K562 (cell line): Measurements from ENCODE around the gene RIN3. TPM values are rescaled to one million over a fixed set of nuclear protein-coding genes. Genes with fewer than 3 reads are reported as not detected.
A peak's percentile ranks its signal among the peaks of the same experiment; 100 is the strongest.

ENCODE experiments used
- ATAC-seq: fragments of 200-7000 bp; cut with Tn5 transposase; 3 replicates; pipeline ENCODE4 v1.9.1; 2020; ENCODE audit warnings: moderate library complexity
- BruUV-seq: library from RNA; stranded (reverse); fragments of 400-500 nt; replicated peaks from 2 replicates; lab custom pipeline; 2021; lab: Mats Ljungman, UMichigan
- CTCF ChIA-PET: fragments of 300-600 bp; formaldehyde crosslinking; extraction: SDS; loops from one replicate; lab custom pipeline; 2021; ENCODE audit warnings: low intra/inter-chr PET ratio; lab: Yijun Ruan, JAX
- POLR2A ChIA-PET: fragments of 300-600, 350-650 bp; sonication (Branson Sonifier 250); formaldehyde crosslinking; extraction: SDS; loops from one replicate; lab custom pipeline; 2021; ENCODE audit warnings: antibody characterized with exemption, inconsistent platforms; lab: Yijun Ruan, JAX
- DNase-seq, 4 experiments: peaks; one replicate each; pipeline versions ENCODE4 v3.0.0 to v3.0.0-alpha.2; 2011 to 2018; ENCODE audit warnings: low spot score in 3 of 4, mixed read lengths in 3 of 4; ENCODE audit errors: extremely low read depth in 1 of 4
- FAIRE-seq: peaks from 2 replicates; lab custom pipeline; 2011; peaks lifted over from hg19 to GRCh38; lab: Jason Lieb, UNC
- H2AFZ ChIP-seq: 2 replicates; pipeline ENCODE4 v1.6.0; 2011; ENCODE audit warnings: low read depth, low read length, control low read depth, inconsistent platforms
- H3K27ac ChIP-seq: fragments of 200-600 bp; 3 replicates; pipeline ENCODE4 v1.8.0; 2011; ENCODE audit warnings: low read depth, mild to moderate bottlenecking, control low read depth, inconsistent platforms, low read length, moderate library complexity, mixed read lengths; ENCODE audit errors: extremely low read depth
- H3K27me3 ChIP-seq, 2 experiments: fragments of 300-600 bp in 1 of 2; 2 replicates in 1 of 2; 3 replicates in 1 of 2; pipeline versions ENCODE4 v1.6.0 to v1.8.0; 2011; ENCODE audit warnings: inconsistent platforms in 2 of 2, low read length in 2 of 2, mild to moderate bottlenecking in 1 of 2, mixed read lengths in 1 of 2, moderate library complexity in 1 of 2; ENCODE audit not compliant: control insufficient read depth in 2 of 2, insufficient read depth in 2 of 2
- H3K36me3 ChIP-seq: fragments of 300-600 bp; 3 replicates; pipeline ENCODE4 v1.8.0; 2011; ENCODE audit warnings: mild to moderate bottlenecking, low read length, inconsistent platforms; ENCODE audit not compliant: control insufficient read depth, insufficient read depth
- H3K4me1 ChIP-seq, 2 experiments: fragments of 200-600 bp in 1 of 2; replicated peaks in 1 of 2; 2 replicates in 1 of 2; 3 replicates in 1 of 2; pipeline versions ENCODE4 v1.5.1 to v1.8.0; 2011; ENCODE audit warnings: inconsistent platforms in 2 of 2, low read length in 2 of 2, mild to moderate bottlenecking in 1 of 2, mixed read lengths in 1 of 2, moderate library complexity in 1 of 2; ENCODE audit not compliant: control insufficient read depth in 2 of 2, insufficient read depth in 2 of 2
- H3K4me2 ChIP-seq: 2 replicates; pipeline ENCODE4 v1.6.1; 2011; ENCODE audit warnings: low read length, control low read depth, inconsistent platforms, mixed read lengths; ENCODE audit not compliant: insufficient read depth
- H3K4me3 ChIP-seq: fragments of 200-600 bp; sonication (generic), shearing (Covaris generic); 2 replicates; pipeline ENCODE4 v1.5.1; 2016; ENCODE audit warnings: control low read depth, inconsistent platforms
- H3K79me2 ChIP-seq: fragments of 200-600 bp; 3 replicates; pipeline ENCODE4 v1.8.0; 2011; ENCODE audit warnings: low read length, inconsistent platforms; ENCODE audit not compliant: control insufficient read depth, insufficient read depth
- H3K9ac ChIP-seq, 2 experiments: 2 replicates each; pipeline versions ENCODE4 v1.6.0 to v1.6.1; 2011; ENCODE audit warnings: low read depth in 2 of 2, low read length in 2 of 2, control low read depth in 1 of 2, inconsistent platforms in 1 of 2, mild to moderate bottlenecking in 1 of 2, mixed read lengths in 1 of 2; ENCODE audit not compliant: insufficient read depth in 1 of 2
- H3K9me1 ChIP-seq: one replicate; pipeline ENCODE4 v1.6.0; 2011; ENCODE audit warnings: inconsistent platforms, mild to moderate bottlenecking, low read length, moderate library complexity; ENCODE audit not compliant: control insufficient read depth, insufficient read depth
- H3K9me3 ChIP-seq: replicated peaks from 2 replicates; pipeline ENCODE4 v1.5.1; 2011; ENCODE audit warnings: low read depth, low read length, inconsistent platforms; ENCODE audit not compliant: control insufficient read depth, insufficient read depth
- H4K20me1 ChIP-seq: replicated peaks from 2 replicates; pipeline ENCODE4 v1.6.1; 2011; ENCODE audit warnings: low read length, inconsistent platforms, mixed read lengths; ENCODE audit not compliant: control insufficient read depth, insufficient read depth
- CTCF ChIP-seq, 3 experiments: IDR thresholded peaks in 2 of 3; conservative IDR thresholded peaks in 1 of 3; 2 replicates each; pipeline ENCODE4 v1.5.1; 2011 to 2012; ENCODE audit warnings: low read length in 3 of 3, mild to moderate bottlenecking in 3 of 3, control low read depth in 2 of 3, improper control_type of control experiment in 1 of 3, inconsistent platforms in 1 of 3, low read depth in 1 of 3, mixed read lengths in 1 of 3, moderate library complexity in 1 of 3; ENCODE audit not compliant: insufficient read depth in 2 of 3
- ESRRA ChIP-seq: fragments of 450-650 bp; IDR thresholded peaks from 2 replicates; pipeline ENCODE4 v1.6.1; 2014; ENCODE audit warnings: low read depth, mild to moderate bottlenecking, moderate library complexity, borderline replicate concordance
- WGBS: fragments of 100-300 bp; shearing (Covaris generic); methylation state at CpG from one replicate; pipeline ENCODE4 v1.1.6; 2016; ENCODE audit warnings: low coverage, mixed read lengths; ENCODE audit not compliant: insufficient coverage; ENCODE audit errors: missing lambda C conversion rate; 5-methylcytosine and 5-hydroxymethylcytosine counted together
- in situ Hi-C: fragments of 300-500 bp; cut with MboI; formaldehyde crosslinking; loops from 4 replicates; pipeline ENCODE4 v1.15.0; 2018; ENCODE audit warnings: inconsistent platforms, mixed read lengths
- intact Hi-C: fragments of 100-400 bp; cut with micrococcal nuclease; formaldehyde crosslinking; loops from 2 replicates; pipeline ENCODE4 v1.14.2; 2022
- polyA plus RNA-seq, 8 experiments: library from polyadenylated mRNA; depleted of rRNA in 4 of 8; stranded (reverse) in 5 of 8; unstranded in 3 of 8; fragments of >200 nt; fragmentation: Nextera tagmentation in 2 of 8; fragmentation: Illumina TruSeq in 1 of 8; extraction: Ambion mirVana in 2 of 8; extraction: Trizol in 1 of 8; gene quantifications; 2 replicates each; pipeline versions ENCODE4 v1.2.1 to v1.2.3, GENCODE V29; 2011 to 2014; ENCODE audit warnings: inconsistent platforms in 1 of 8, missing spikeins in 1 of 8
- total RNA-seq, 7 experiments: library from RNA; depleted of rRNA in 6 of 7; stranded (reverse); fragments of >200 nt in 6 of 7; fragmentation: Illumina TruSeq in 2 of 7; extraction: Trizol in 2 of 7; gene quantifications; 2 replicates each; pipeline versions ENCODE4 v1.2.1 to v1.2.3, GENCODE V29; 2011 to 2021; ENCODE audit warnings: low replicate concordance in 1 of 7

The RIN3 gene
- total and polyA plus RNA-seq, 9 of the 15 experiments (the other 6 are each of a cell fraction or from before 2014, with no cell fraction given): 0.01 to 0.49 (median 0.08) TPM; not detected in 5

- Histone ChIP-seq H3K27ac (no peak overlapping the region), H2AFZ (no peak overlapping the region), H3K4me3 (no peak overlapping the region), H3K4me1 (no peaks in the 10 kb centered on the region; a peak in 1 of 5 replicates), H3K27me3 (peaks cover 0 to 11% of the 10 kb centered on the region in 2 experiments; a peak in 2 of 5 replicates), H3K9ac (no peak overlapping the region), H4K20me1 (no peaks in the 10 kb centered on the region), H3K9me1 (no peaks in the 10 kb centered on the region), H3K4me2 (no peak overlapping the region), H3K9me3 (no peaks in the 10 kb centered on the region), H3K36me3 (no peaks in the 10 kb centered on the region), H3K79me2 (no peaks in the 10 kb centered on the region)
- peak in 2 of 3 experiments; percentile 26 to 31; a peak in 2 of 6 replicates for TF ChIP-seq CTCF (IDR thresholded peaks at IDR 0.05 in 2 of 3, conservative IDR thresholded peaks at IDR 0.05 in 1 of 3; ENCODE audit: insufficient read depth in 2 of 3, low read depth in 1 of 3, low read length in 3 of 3)
- no peak for TF ChIP-seq ESRRA
- FAIRE-seq (no peak), ATAC-seq (peak; percentile 43; the same call in 1 of the 3 replicates), DNase-seq (no peak)
- WGBS: 10% methylated on average over 13 of the region's 13 CpGs
- POLR2A ChIA-PET: no interaction called here
- intact Hi-C loops: no loop called here
- BruUV-seq: no TSS peak
- CTCF ChIA-PET: no interaction called here
- in situ Hi-C loops: no loop called here
Measured at GRCh38 chr14:92551044-92551841, 37.7 kb downstream of the RIN3 start.
